MM.1S (cell line): ENCODE results near the gene RTP5.
"Not testable (repeated sequence)": the region's sequence is repeated elsewhere in the genome, so short reads cannot be mapped to it uniquely, and the experiment has no call there.

ENCODE experiments used
- DNase-seq: peaks from one replicate; pipeline ENCODE4 v3.0.0-alpha.2; 2015
- H2AFZ ChIP-seq: fragments of 300-600 bp; sonication (generic); 2 replicates; pipeline ENCODE4 v1.6.0; 2016; ENCODE audit warnings: antibody characterized with exemption, low read length
- H3F3A ChIP-seq: fragments of 300-600 bp; sonication (generic); 2 replicates; pipeline ENCODE4 v1.6.1; 2016; ENCODE audit warnings: mild to moderate bottlenecking, antibody characterized with exemption, low read length, moderate library complexity, mixed read lengths; ENCODE audit not compliant: insufficient read depth
- H3K27ac ChIP-seq: fragments of 300-600 bp; sonication (generic); 2 replicates; pipeline ENCODE4 v1.5.1; 2016; ENCODE audit warnings: mild to moderate bottlenecking, low read length
- H3K27me3 ChIP-seq: fragments of 300-600 bp; sonication (generic); replicated peaks from 2 replicates; pipeline ENCODE4 v1.6.0; 2016; ENCODE audit warnings: low read length; ENCODE audit not compliant: insufficient read depth
- H3K36me3 ChIP-seq: fragments of 300-600 bp; sonication (generic); replicated peaks from 2 replicates; pipeline ENCODE4 v1.6.1; 2016; ENCODE audit warnings: mild to moderate bottlenecking, low read length, mixed read lengths; ENCODE audit not compliant: insufficient read depth
- H3K4me1 ChIP-seq: fragments of 300-600 bp; sonication (generic); 2 replicates; pipeline ENCODE4 v1.6.1; 2016; ENCODE audit warnings: low read length, mixed read lengths
- H3K4me2 ChIP-seq: fragments of 300-600 bp; sonication (generic); 2 replicates; pipeline ENCODE4 v1.6.0; 2016; ENCODE audit warnings: low read depth, low read length
- H3K4me3 ChIP-seq: fragments of 300-600 bp; sonication (generic); 2 replicates; pipeline ENCODE4 v1.5.1; 2016; ENCODE audit warnings: low read length, mixed read lengths
- H3K79me2 ChIP-seq: fragments of 300-600 bp; sonication (generic); 2 replicates; pipeline ENCODE4 v1.6.1; 2016; ENCODE audit warnings: mixed run types, low read length, mixed read lengths
- H3K9ac ChIP-seq: fragments of 300-600 bp; sonication (generic); 2 replicates; pipeline ENCODE4 v1.6.1; 2016; ENCODE audit warnings: low read length, mixed read lengths
- H3K9me2 ChIP-seq: fragments of 300-600 bp; sonication (generic); replicated peaks from 2 replicates; pipeline ENCODE4 v1.6.1; 2016; ENCODE audit warnings: mild to moderate bottlenecking, low read length, mixed read lengths; ENCODE audit not compliant: insufficient read depth
- H3K9me3 ChIP-seq: fragments of 300-600 bp; sonication (generic); replicated peaks from 2 replicates; pipeline ENCODE4 v1.6.1; 2016; ENCODE audit warnings: mild to moderate bottlenecking, low read length, mixed read lengths; ENCODE audit not compliant: insufficient read depth
- H4K20me1 ChIP-seq: fragments of 300-600 bp; sonication (generic); 2 replicates; pipeline ENCODE4 v1.6.1; 2016; ENCODE audit warnings: mild to moderate bottlenecking, low read length, moderate library complexity, mixed read lengths; ENCODE audit not compliant: insufficient read depth
- CTCF ChIP-seq: fragments of 300-600 bp; sonication (generic); IDR thresholded peaks from 2 replicates; pipeline ENCODE4 v1.5.1; 2016; ENCODE audit warnings: antibody characterized with exemption, low read length, mixed read lengths
- EZH2 ChIP-seq: fragments of 300-600 bp; sonication (generic); optimal IDR thresholded peaks from 2 replicates; pipeline ENCODE3; 2017; ENCODE audit warnings: low read depth, mild to moderate bottlenecking, antibody characterized with exemption, low read length, mixed read lengths
- EZH2phosphoT487 ChIP-seq: fragments of 300-600 bp; sonication (generic); IDR thresholded peaks from 2 replicates; pipeline ENCODE4 v1.6.1; 2018; ENCODE audit warnings: antibody characterized with exemption, low read length

RTP5 gene

GRCh38 chr2:241869087-241869961 lies at the start of gene RTP5:
TSS of gene RTP5 (plus strand) at chr2:241869729. CDS start at chr2:241869757, 28 bp downstream.
- no peak within 1 kb of the TSS for H3K4me3 ChIP-seq
- no peaks in the 10 kb centered on the region for H3K9me2 ChIP-seq
- no peak within 1 kb of the TSS for H3K27ac ChIP-seq
- TF ChIP-seq EZH2, result no peak
- no peak for TF ChIP-seq CTCF
- TF ChIP-seq EZH2phosphoT487, result no peak
- H3K79me2 ChIP-seq, result no peaks in the 10 kb centered on the region
- H3K9me3 ChIP-seq, result no peaks in the 10 kb centered on the region
- 0 out of 2 replicates have a peak within 1 kb of the TSS, but pooled peaks have one; percentile 9 for H3K4me2 ChIP-seq
- no peak within 1 kb of the TSS for H3K9ac ChIP-seq
- no peak for DNase-seq
- H3F3A ChIP-seq, result no peaks in the 10 kb centered on the region
- peaks cover 80% of the 10 kb centered on the region for H3K27me3 ChIP-seq
- no peaks in the 10 kb centered on the region for H3K4me1 ChIP-seq
- no peaks in the 10 kb centered on the region for H4K20me1 ChIP-seq
- no peak within 1 kb of the TSS for H2AFZ ChIP-seq
- no peaks in the 10 kb centered on the region for H3K36me3 ChIP-seq

- not testable (repeated sequence) for H3K4me2 ChIP-seq, H3K36me3 ChIP-seq, H3F3A ChIP-seq, H3K4me3 ChIP-seq, H3K9me3 ChIP-seq, H3K27ac ChIP-seq, H4K20me1 ChIP-seq, DNase-seq, H3K79me2 ChIP-seq, H2AFZ ChIP-seq, H3K9ac ChIP-seq, H3K9me2 ChIP-seq, H3K4me1 ChIP-seq
- peaks cover 42% of the 10 kb centered on the region for H3K27me3 ChIP-seq
Observed at GRCh38 chr2:241819947-241820624, 49.4 kb upstream of the RTP5 start.

GRCh38 chr2:241820625-241821384 lies 48.7 kb upstream of the RTP5 start:
- no peak overlapping the region for H3K4me2 ChIP-seq
- no peaks in the 10 kb centered on the region for H3K36me3 ChIP-seq
- peaks cover 35% of the 10 kb centered on the region for H3K27me3 ChIP-seq
- H3K9me2 ChIP-seq, result no peaks in the 10 kb centered on the region
- H3K9me3 ChIP-seq, result no peaks in the 10 kb centered on the region
- H3K4me3 ChIP-seq, result no peak overlapping the region
- H4K20me1 ChIP-seq, result no peaks in the 10 kb centered on the region
- no peak overlapping the region for H3K9ac ChIP-seq
- H3K27ac ChIP-seq, result no peak overlapping the region
- DNase-seq, result no peak
- H3K4me1 ChIP-seq, result no peaks in the 10 kb centered on the region
- H2AFZ ChIP-seq, result no peak overlapping the region
- no peaks in the 10 kb centered on the region for H3F3A ChIP-seq
- TF ChIP-seq CTCF (no peak), EZH2 (no peak), EZH2phosphoT487 (no peak)
- H3K79me2 ChIP-seq, result no peaks in the 10 kb centered on the region
